Activated gamma-delta T cell treated with Interleukin-2 at 50 U/mL for 16 hours (primary cell): ENCODE data around the gene PFN3.

Source experiments
- DNase-seq: peaks from one replicate; pipeline ENCODE4 v3.0.0-alpha.2; 2020

PFN3 gene

GRCh38 chr5:177437623-177438022, 37.2 kb upstream of the PFN3 start:
- DNase-seq, result no peak

GRCh38 chr5:177435847-177436536, 35.5 kb upstream of the PFN3 start:
- DNase-seq, result no peak

GRCh38 chr5:177434942-177435738, 34.7 kb upstream of the PFN3 start:
- DNase-seq, result no peak

GRCh38 chr5:177434437-177434836, 34.0 kb upstream of the PFN3 start:
- DNase-seq, result peak; percentile 43

GRCh38 chr5:177433658-177434217, 33.3 kb upstream of the PFN3 start:
- DNase-seq, result no peak

- DNase-seq, result no peak
These were observed 32.6 kb upstream of the PFN3 start for GRCh38 chr5:177432839-177433657.

- DNase-seq, result no peak
These were observed 31.8 kb upstream of the PFN3 start for GRCh38 chr5:177432143-177432838.

GRCh38 chr5:177431317-177432142, 31.1 kb upstream of the PFN3 start:
- peak; percentile 75 for DNase-seq

- DNase-seq, result no peak
These were observed 30.5 kb upstream of the PFN3 start for GRCh38 chr5:177430972-177431316.

GRCh38 chr5:177430140-177430951, 29.9 kb upstream of the PFN3 start:
- no peak for DNase-seq

GRCh38 chr5:177429248-177430040, 29.0 kb upstream of the PFN3 start:
- peak; percentile 88 for DNase-seq

GRCh38 chr5:177428574-177429217, 28.2 kb upstream of the PFN3 start:
- no peak for DNase-seq

GRCh38 chr5:177427919-177428573, 27.6 kb upstream of the PFN3 start:
- no peak for DNase-seq

GRCh38 chr5:177427211-177427822, 26.9 kb upstream of the PFN3 start:
- DNase-seq, result no peak

GRCh38 chr5:177426566-177427210, 26.2 kb upstream of the PFN3 start, which contains the start of gene GRK6:
GRK6 (plus strand) TSS chr5:177426676; CDS start chr5:177426846, 170 bp downstream.
- peak; percentile 64 for DNase-seq

GRCh38 chr5:177425801-177426565, 25.5 kb upstream of the PFN3 start:
- peak; percentile 100 for DNase-seq
